H1 (cell line): ENCODE results near the gene ISY1. TPM values are rescaled to one million over a fixed set of nuclear protein-coding genes. Genes with fewer than 3 reads are reported as not detected.

Source experiments
- CHD1 ChIP-seq: IDR thresholded peaks from 2 replicates; pipeline ENCODE4 v1.6.1; 2012; ENCODE audit warnings: low read depth, low read length, improper control_type of control experiment
- PHF8 ChIP-seq: fragments of 200-600 bp; sonication (generic); conservative IDR thresholded peaks from 2 replicates; pipeline ENCODE4 v1.7.1; 2012; ENCODE audit warnings: low read depth, mild to moderate bottlenecking, inconsistent platforms, low read length, moderate library complexity
- SAP30 ChIP-seq: fragments of 300-600 bp; sonication (generic); IDR thresholded peaks from 2 replicates; pipeline ENCODE4 v1.7.1; 2012; ENCODE audit warnings: low read length, moderate library complexity, mild to moderate bottlenecking, inconsistent platforms; ENCODE audit not compliant: insufficient read depth, insufficient replicate concordance
- SRF ChIP-seq: IDR thresholded peaks from 2 replicates; pipeline ENCODE4 v1.6.1; 2011; ENCODE audit warnings: mild to moderate bottlenecking, low read depth, low read length, moderate library complexity
- TAF1 ChIP-seq: IDR thresholded peaks from 2 replicates; pipeline ENCODE4 v1.6.1; 2011; ENCODE audit warnings: mild to moderate bottlenecking, low read depth, low read length
- TCF12 ChIP-seq: IDR thresholded peaks from 2 replicates; pipeline ENCODE4 v1.6.1; 2011; ENCODE audit warnings: low read depth, mild to moderate bottlenecking, low read length
- polyA plus RNA-seq, 7 experiments: library from polyadenylated mRNA; depleted of rRNA in 3 of 7; stranded (reverse) in 5 of 7; unstranded in 2 of 7; fragments of >200 nt in 5 of 7; fragments of 200-250 nt in 2 of 7; gene quantifications; 1 replicate in 5 of 7; 2 replicates in 1 of 7; 4 replicates in 1 of 7; pipeline versions ENCODE4 v1.2.1 to v1.2.3, GENCODE V29; 2011 to 2013; ENCODE audit warnings: missing spikeins in 2 of 7, mixed read lengths in 2 of 7
- total RNA-seq: library from RNA; stranded (reverse); fragmentation: NEBNext Ultra II Directional; extraction: Animal tissue kit (Norgen Biotek cat#: 25700); gene quantifications from 2 replicates; pipeline ENCODE4 v1.2.1, GENCODE V29; 2021
- TF ChIP-seq, protein P1 (sequence below): fragments of 300-600 bp; sonication (generic); IDR thresholded peaks from 2 replicates; pipeline ENCODE4 v1.7.1; 2012; ENCODE audit warnings: low read length, moderate library complexity, mild to moderate bottlenecking, inconsistent platforms; ENCODE audit not compliant: insufficient replicate concordance
- TF ChIP-seq, protein P2 (sequence below): IDR thresholded peaks from 2 replicates; pipeline ENCODE4 v1.6.1; 2011; ENCODE audit warnings: low read depth, mild to moderate bottlenecking, low read length; ENCODE audit not compliant: insufficient read depth

Gene ISY1
- total and polyA plus RNA-seq, 2 of the 8 experiments (the other 6 are each of a cell fraction or from before 2014, with no cell fraction given) = 16.6 to 38.7 TPM

DNA sequence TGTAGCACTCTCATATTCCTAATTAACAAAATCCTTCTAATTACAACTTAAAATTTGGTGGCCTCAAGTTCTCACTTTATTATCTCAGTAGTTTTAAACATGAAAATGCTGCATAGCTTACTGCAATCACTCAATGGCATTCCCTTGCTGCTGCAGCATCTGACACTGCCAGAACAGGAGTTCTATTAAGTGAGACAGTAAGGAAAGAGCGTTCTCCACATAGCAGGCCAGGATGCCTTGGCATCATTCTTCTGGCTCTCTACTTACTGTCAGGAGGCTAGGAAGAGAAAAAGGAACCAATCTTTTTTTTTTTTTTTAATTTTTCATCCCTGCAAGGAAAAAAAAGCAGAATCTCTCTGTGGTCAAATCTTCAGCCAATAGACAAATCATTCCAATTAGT lies 19.6 kb upstream of the ISY1 start (continued):
- TF ChIP-seq, protein P1, sequence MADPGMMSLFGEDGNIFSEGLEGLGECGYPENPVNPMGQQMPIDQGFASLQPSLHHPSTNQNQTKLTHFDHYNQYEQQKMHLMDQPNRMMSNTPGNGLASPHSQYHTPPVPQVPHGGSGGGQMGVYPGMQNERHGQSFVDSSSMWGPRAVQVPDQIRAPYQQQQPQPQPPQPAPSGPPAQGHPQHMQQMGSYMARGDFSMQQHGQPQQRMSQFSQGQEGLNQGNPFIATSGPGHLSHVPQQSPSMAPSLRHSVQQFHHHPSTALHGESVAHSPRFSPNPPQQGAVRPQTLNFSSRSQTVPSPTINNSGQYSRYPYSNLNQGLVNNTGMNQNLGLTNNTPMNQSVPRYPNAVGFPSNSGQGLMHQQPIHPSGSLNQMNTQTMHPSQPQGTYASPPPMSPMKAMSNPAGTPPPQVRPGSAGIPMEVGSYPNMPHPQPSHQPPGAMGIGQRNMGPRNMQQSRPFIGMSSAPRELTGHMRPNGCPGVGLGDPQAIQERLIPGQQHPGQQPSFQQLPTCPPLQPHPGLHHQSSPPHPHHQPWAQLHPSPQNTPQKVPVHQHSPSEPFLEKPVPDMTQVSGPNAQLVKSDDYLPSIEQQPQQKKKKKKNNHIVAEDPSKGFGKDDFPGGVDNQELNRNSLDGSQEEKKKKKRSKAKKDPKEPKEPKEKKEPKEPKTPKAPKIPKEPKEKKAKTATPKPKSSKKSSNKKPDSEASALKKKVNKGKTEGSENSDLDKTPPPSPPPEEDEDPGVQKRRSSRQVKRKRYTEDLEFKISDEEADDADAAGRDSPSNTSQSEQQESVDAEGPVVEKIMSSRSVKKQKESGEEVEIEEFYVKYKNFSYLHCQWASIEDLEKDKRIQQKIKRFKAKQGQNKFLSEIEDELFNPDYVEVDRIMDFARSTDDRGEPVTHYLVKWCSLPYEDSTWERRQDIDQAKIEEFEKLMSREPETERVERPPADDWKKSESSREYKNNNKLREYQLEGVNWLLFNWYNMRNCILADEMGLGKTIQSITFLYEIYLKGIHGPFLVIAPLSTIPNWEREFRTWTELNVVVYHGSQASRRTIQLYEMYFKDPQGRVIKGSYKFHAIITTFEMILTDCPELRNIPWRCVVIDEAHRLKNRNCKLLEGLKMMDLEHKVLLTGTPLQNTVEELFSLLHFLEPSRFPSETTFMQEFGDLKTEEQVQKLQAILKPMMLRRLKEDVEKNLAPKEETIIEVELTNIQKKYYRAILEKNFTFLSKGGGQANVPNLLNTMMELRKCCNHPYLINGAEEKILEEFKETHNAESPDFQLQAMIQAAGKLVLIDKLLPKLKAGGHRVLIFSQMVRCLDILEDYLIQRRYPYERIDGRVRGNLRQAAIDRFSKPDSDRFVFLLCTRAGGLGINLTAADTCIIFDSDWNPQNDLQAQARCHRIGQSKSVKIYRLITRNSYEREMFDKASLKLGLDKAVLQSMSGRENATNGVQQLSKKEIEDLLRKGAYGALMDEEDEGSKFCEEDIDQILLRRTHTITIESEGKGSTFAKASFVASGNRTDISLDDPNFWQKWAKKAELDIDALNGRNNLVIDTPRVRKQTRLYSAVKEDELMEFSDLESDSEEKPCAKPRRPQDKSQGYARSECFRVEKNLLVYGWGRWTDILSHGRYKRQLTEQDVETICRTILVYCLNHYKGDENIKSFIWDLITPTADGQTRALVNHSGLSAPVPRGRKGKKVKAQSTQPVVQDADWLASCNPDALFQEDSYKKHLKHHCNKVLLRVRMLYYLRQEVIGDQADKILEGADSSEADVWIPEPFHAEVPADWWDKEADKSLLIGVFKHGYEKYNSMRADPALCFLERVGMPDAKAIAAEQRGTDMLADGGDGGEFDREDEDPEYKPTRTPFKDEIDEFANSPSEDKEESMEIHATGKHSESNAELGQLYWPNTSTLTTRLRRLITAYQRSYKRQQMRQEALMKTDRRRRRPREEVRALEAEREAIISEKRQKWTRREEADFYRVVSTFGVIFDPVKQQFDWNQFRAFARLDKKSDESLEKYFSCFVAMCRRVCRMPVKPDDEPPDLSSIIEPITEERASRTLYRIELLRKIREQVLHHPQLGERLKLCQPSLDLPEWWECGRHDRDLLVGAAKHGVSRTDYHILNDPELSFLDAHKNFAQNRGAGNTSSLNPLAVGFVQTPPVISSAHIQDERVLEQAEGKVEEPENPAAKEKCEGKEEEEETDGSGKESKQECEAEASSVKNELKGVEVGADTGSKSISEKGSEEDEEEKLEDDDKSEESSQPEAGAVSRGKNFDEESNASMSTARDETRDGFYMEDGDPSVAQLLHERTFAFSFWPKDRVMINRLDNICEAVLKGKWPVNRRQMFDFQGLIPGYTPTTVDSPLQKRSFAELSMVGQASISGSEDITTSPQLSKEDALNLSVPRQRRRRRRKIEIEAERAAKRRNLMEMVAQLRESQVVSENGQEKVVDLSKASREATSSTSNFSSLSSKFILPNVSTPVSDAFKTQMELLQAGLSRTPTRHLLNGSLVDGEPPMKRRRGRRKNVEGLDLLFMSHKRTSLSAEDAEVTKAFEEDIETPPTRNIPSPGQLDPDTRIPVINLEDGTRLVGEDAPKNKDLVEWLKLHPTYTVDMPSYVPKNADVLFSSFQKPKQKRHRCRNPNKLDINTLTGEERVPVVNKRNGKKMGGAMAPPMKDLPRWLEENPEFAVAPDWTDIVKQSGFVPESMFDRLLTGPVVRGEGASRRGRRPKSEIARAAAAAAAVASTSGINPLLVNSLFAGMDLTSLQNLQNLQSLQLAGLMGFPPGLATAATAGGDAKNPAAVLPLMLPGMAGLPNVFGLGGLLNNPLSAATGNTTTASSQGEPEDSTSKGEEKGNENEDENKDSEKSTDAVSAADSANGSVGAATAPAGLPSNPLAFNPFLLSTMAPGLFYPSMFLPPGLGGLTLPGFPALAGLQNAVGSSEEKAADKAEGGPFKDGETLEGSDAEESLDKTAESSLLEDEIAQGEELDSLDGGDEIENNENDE = no peak
- TF ChIP-seq PHF8 = no peak
- TF ChIP-seq CHD1 = no peak
- TF ChIP-seq SRF = no peak
- no peak for TF ChIP-seq TCF12
- no peak for TF ChIP-seq TAF1
- no peak for TF ChIP-seq SAP30
- TF ChIP-seq, protein P2, sequence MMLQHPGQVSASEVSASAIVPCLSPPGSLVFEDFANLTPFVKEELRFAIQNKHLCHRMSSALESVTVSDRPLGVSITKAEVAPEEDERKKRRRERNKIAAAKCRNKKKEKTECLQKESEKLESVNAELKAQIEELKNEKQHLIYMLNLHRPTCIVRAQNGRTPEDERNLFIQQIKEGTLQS = no peak
